IMR-90 (cell line): ENCODE results near the gene METRNL. TPM values are rescaled to one million over a fixed set of nuclear protein-coding genes. Genes with fewer than 3 reads are reported as not detected.
"Not testable (repeated sequence)": the region's sequence is repeated elsewhere in the genome, so short reads cannot be mapped to it uniquely, and the experiment has no call there.

Source experiments
- ATAC-seq: fragments of 200-7000 bp; cut with Tn5 transposase; 2 replicates; pipeline ENCODE4 v1.9.1; 2020; ENCODE audit warnings: low read depth, mild to moderate bottlenecking, moderate library complexity
- BruUV-seq: library from RNA; stranded (reverse); fragments of 400-500 nt; replicated peaks from 2 replicates; lab custom pipeline; 2021; lab: Mats Ljungman, UMichigan
- CTCF ChIA-PET: fragments of 300-600 bp; formaldehyde crosslinking; extraction: SDS; loops from one replicate; lab custom pipeline; 2021; ENCODE audit warnings: antibody characterized with exemption; lab: Yijun Ruan, JAX
- POLR2A ChIA-PET: fragments of 300-600 bp; sonication (Branson Sonifier 250); formaldehyde crosslinking; loops from one replicate; lab custom pipeline; 2022; ENCODE audit warnings: antibody characterized with exemption; ENCODE audit not compliant: unreplicated experiment; lab: Charles Lee
- DNase-seq: peaks from one replicate; pipeline ENCODE4 v3.0.0; 2013
- H2AFZ ChIP-seq: replicated peaks from 2 replicates; pipeline ENCODE3; 2013; ENCODE audit warnings: low read length, mild to moderate bottlenecking; ENCODE audit not compliant: poor library complexity
- H2AK5ac ChIP-seq: 2 replicates; pipeline ENCODE4 v1.6.1; 2013; ENCODE audit warnings: low read depth, low read length, inconsistent platforms
- H2AK9ac ChIP-seq: replicated peaks from 2 replicates; pipeline ENCODE3; 2013; ENCODE audit warnings: mild to moderate bottlenecking, low read depth, low read length, moderate library complexity; ENCODE audit not compliant: poor library complexity
- H2BK120ac ChIP-seq: 2 replicates; pipeline ENCODE4 v1.6.1; 2013; ENCODE audit warnings: low read depth, low read length, inconsistent platforms
- H2BK15ac ChIP-seq: 3 replicates; pipeline ENCODE4 v1.6.1; 2013; ENCODE audit warnings: low read depth, low read length, inconsistent platforms
- H2BK20ac ChIP-seq: 2 replicates; pipeline ENCODE4 v1.6.1; 2013; ENCODE audit warnings: low read depth, mild to moderate bottlenecking, inconsistent platforms, low read length, moderate library complexity
- H2BK5ac ChIP-seq: 2 replicates; pipeline ENCODE4 v1.6.1; 2013; ENCODE audit warnings: mild to moderate bottlenecking, low read depth, low read length, inconsistent platforms; ENCODE audit not compliant: poor library complexity, severe bottlenecking
- H3K14ac ChIP-seq: replicated peaks from 2 replicates; pipeline ENCODE4 v1.6.1; 2013; ENCODE audit warnings: low read depth, low read length, inconsistent platforms
- H3K18ac ChIP-seq: 2 replicates; pipeline ENCODE4 v1.6.1; 2013; ENCODE audit warnings: low read depth, low read length, control low read depth
- H3K23ac ChIP-seq: 2 replicates; pipeline ENCODE4 v1.6.1; 2013; ENCODE audit warnings: low read depth, low read length, inconsistent platforms
- H3K27ac ChIP-seq: 2 replicates; pipeline ENCODE4 v1.5.1; 2013; ENCODE audit warnings: mild to moderate bottlenecking, control low read depth, low read length; ENCODE audit not compliant: insufficient read depth
- H3K27me3 ChIP-seq: 2 replicates; pipeline ENCODE4 v1.6.1; 2013; ENCODE audit warnings: low read length; ENCODE audit not compliant: control insufficient read depth, insufficient read depth
- H3K36me3 ChIP-seq: 2 replicates; pipeline ENCODE4 v1.6.1; 2013; ENCODE audit warnings: low read length, mixed read lengths; ENCODE audit not compliant: control insufficient read depth, insufficient read depth
- H3K4ac ChIP-seq: 2 replicates; pipeline ENCODE4 v1.6.1; 2013; ENCODE audit warnings: low read depth, low read length, inconsistent platforms
- H3K4me1 ChIP-seq: 2 replicates; pipeline ENCODE4 v1.6.1; 2013; ENCODE audit warnings: low read length, mixed read lengths; ENCODE audit not compliant: control insufficient read depth, insufficient read depth
- H3K4me2 ChIP-seq: 2 replicates; pipeline ENCODE4 v1.6.1; 2013; ENCODE audit warnings: low read depth, mild to moderate bottlenecking, control low read depth, low read length, moderate library complexity
- H3K4me3 ChIP-seq: 2 replicates; pipeline ENCODE4 v1.5.1; 2013; ENCODE audit warnings: low read depth, mild to moderate bottlenecking, control low read depth, low read length, moderate library complexity; ENCODE audit not compliant: insufficient read depth
- H3K56ac ChIP-seq: 2 replicates; pipeline ENCODE4 v1.6.1; 2013; ENCODE audit warnings: low read length, inconsistent platforms; ENCODE audit not compliant: insufficient read depth; ENCODE audit errors: extremely low read depth
- H3K79me1 ChIP-seq, 2 experiments: 2 replicates each; pipeline ENCODE4 v1.6.1; 2013; ENCODE audit warnings: low read length in 2 of 2, inconsistent platforms in 1 of 2, low read depth in 1 of 2
- H3K9ac ChIP-seq: 2 replicates; pipeline ENCODE4 v1.6.1; 2013; ENCODE audit warnings: low read depth, low read length, control low read depth
- H3K9me1 ChIP-seq: 2 replicates; pipeline ENCODE4 v1.6.1; 2013; ENCODE audit warnings: low read length, inconsistent platforms; ENCODE audit not compliant: insufficient read depth
- H3K9me3 ChIP-seq: 2 replicates; pipeline ENCODE4 v1.6.1; 2013; ENCODE audit warnings: low read length; ENCODE audit not compliant: control insufficient read depth, insufficient read depth
- H4K20me1 ChIP-seq: 2 replicates; pipeline ENCODE4 v1.6.1; 2013; ENCODE audit warnings: low read length, inconsistent platforms; ENCODE audit not compliant: insufficient read depth
- H4K5ac ChIP-seq: 2 replicates; pipeline ENCODE4 v1.6.1; 2013; ENCODE audit warnings: mild to moderate bottlenecking, low read depth, low read length, control low read depth
- H4K8ac ChIP-seq, 2 experiments: 2 replicates each; pipeline ENCODE4 v1.6.1; 2013; ENCODE audit warnings: low read depth in 2 of 2, low read length in 2 of 2, control low read depth in 1 of 2, inconsistent platforms in 1 of 2
- H4K91ac ChIP-seq: 2 replicates; pipeline ENCODE4 v1.6.1; 2013; ENCODE audit warnings: low read depth, low read length, inconsistent platforms; ENCODE audit not compliant: insufficient read depth
- WGBS, 2 experiments: methylation state at CpG; one replicate each; pipeline versions ENCODE4 v1.1.5 to v1.1.7; 2013; ENCODE audit warnings: missing lambda C conversion rate in 2 of 2; ENCODE audit not compliant: insufficient read length in 1 of 2; ENCODE audit errors: extremely low coverage in 2 of 2; 5-methylcytosine and 5-hydroxymethylcytosine counted together
- dilution Hi-C: fragments of 300-500 bp; cut with HindIII; formaldehyde crosslinking; loops from one replicate; pipeline ENCODE4 v1.14.3; 2018; ENCODE audit warnings: low sequenced_read_pairs; ENCODE audit not compliant: unreplicated experiment
- in situ Hi-C: fragments of 300-500 bp; cut with MboI; formaldehyde crosslinking; loops from 3 replicates; pipeline ENCODE4 v1.14.3; 2019; ENCODE audit warnings: low sequenced_read_pairs, inconsistent platforms, mixed read lengths
- intact Hi-C: fragments of 100-400 bp; cut with micrococcal nuclease; formaldehyde crosslinking; loops from 2 replicates; pipeline ENCODE4 v1.10.0; 2022
- polyA plus RNA-seq, 3 experiments: library from polyadenylated mRNA; depleted of rRNA; stranded (reverse); fragments of >200 nt; gene quantifications; 2 replicates each; pipeline ENCODE4 v1.2.3, GENCODE V29; 2012; ENCODE audit warnings: low replicate concordance in 1 of 3
- total RNA-seq: library from RNA; depleted of rRNA; stranded (reverse); fragments of >200 nt; gene quantifications from 2 replicates; pipeline ENCODE4 v1.2.3, GENCODE V29; 2012

Gene METRNL
- total and polyA plus RNA-seq, 2 of the 4 experiments (the other 2 are of a cell fraction), result 17.9 to 48.2 TPM

GRCh38 chr17:83044479-83044878, 34.9 kb upstream of the METRNL start:
- H3K4me2 ChIP-seq, H3K9ac ChIP-seq, H3K56ac ChIP-seq, H3K36me3 ChIP-seq, H2BK5ac ChIP-seq, H4K91ac ChIP-seq, H2AFZ ChIP-seq, H3K18ac ChIP-seq, H3K9me1 ChIP-seq, H4K8ac ChIP-seq, H4K20me1 ChIP-seq, BruUV-seq, DNase-seq, H3K14ac ChIP-seq, H3K4me3 ChIP-seq, H3K23ac ChIP-seq, H3K4me1 ChIP-seq, dilution Hi-C loops, H2AK5ac ChIP-seq, H2BK20ac ChIP-seq, H3K4ac ChIP-seq, ATAC-seq, CTCF ChIA-PET, H2BK15ac ChIP-seq, H2BK120ac ChIP-seq, H3K27me3 ChIP-seq, H2AK9ac ChIP-seq, H4K5ac ChIP-seq, POLR2A ChIA-PET, H3K27ac ChIP-seq, in situ Hi-C loops: not testable (repeated sequence)
- intact Hi-C loops, result loop anchor here (10.0 kb wide), 1 partner anchor 50 kb away; no protein-coding TSS in a partner anchor
- H3K79me1 ChIP-seq, result peaks cover 12 to 17% of the 10 kb centered on the region in 2 experiments; a peak in 3 of 4 replicates
- WGBS, 2 experiments, result 100% methylated on average over 9 of the region's 18 CpGs; no CpG with 5 or more reads in 1 of the 2 experiments
- peaks cover 20% of the 10 kb centered on the region for H3K9me3 ChIP-seq
